A673 (cell line): ENCODE data around the gene SUV39H2.

ENCODE experiments used
- CTCF ChIP-seq: fragments of 300-800, 200-600 bp; sonication (generic); conservative IDR thresholded peaks from 2 replicates; pipeline ENCODE4 v1.5.1; 2017; ENCODE audit warnings: low read depth, mild to moderate bottlenecking, antibody characterized with exemption, low read length, moderate library complexity, mixed read lengths
- EZH2 ChIP-seq: fragments of 200-600 bp; sonication (generic); IDR thresholded peaks from 2 replicates; pipeline ENCODE4 v1.6.1; 2017; ENCODE audit warnings: borderline replicate concordance, low read depth, mild to moderate bottlenecking, mixed read lengths, antibody characterized with exemption, low read length; ENCODE audit not compliant: poor library complexity, severe bottlenecking

GRCh38 chr10:14843327-14843988, 35.2 kb upstream of the SUV39H2 start:
- no peak for TF ChIP-seq CTCF
- TF ChIP-seq EZH2 = no peak
